Stimulated activated CD8-positive, alpha-beta memory T cell treated with anti-CD3 and anti-CD28 coated beads, Interleukin-4, amount 100 ng/mL, for 1 hour (primary cell): ENCODE measurements around the gene PPARGC1A.

ENCODE experiments used
- DNase-seq, 2 donors: peaks; one replicate each; pipeline ENCODE4 v3.0.0-alpha.2; 2020; ENCODE audit warnings: low read depth in 2 of 2, low spot score in 1 of 2

The PPARGC1A gene

DNA sequence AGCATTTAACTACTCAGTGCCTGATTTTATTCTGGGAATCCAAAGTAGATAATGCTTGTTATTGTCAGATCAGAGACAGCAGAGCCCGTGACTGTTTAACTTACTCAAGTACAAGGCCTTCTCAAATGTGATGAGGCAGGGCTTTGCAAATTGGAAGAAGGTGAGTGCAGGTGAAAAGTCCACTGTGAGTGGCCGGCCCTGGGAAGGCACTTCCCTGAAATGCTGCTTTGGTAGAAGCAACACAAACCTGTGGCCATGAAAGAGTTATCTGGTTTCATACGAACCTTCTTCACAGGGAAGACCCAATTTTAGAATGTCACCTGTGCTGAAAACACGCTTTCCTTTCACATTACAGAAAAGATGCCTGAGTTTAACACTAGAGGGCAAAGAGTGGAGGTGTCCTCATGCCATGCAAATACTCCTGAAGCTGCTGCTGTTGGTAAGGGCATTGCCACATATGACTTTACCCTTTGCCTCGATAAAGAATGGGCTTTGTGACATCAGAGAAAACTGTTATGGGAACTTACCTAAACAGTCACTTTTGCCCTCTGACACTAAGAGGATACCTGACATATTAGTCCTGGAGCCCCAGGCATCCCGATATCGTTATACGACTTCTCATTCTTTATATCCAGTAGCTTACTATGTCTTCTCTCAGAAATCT lies 8.0 kb downstream of the PPARGC1A start:
- DNase-seq: no peak

DNA sequence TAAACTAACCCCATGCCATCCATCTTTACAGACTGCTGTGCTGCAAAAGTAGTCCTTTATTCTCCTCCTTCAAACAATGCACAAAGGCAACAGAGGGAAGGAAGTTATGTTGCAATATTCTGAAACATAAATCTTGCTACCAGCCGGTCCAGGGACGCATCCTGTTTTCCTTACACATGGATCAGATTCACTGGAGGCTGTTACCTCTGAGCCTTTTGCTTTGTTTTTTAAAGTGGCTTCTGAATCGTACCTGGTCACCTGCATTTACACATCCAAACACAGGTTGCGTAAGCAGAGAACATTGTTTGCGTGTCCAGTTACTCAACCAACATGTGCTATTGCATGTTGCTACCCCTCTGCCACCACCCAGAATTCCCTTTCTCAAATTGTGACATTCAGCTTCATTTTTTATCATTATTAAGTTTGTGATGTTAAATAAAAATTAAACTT lies 8.8 kb downstream of the PPARGC1A start:
- no peak for DNase-seq

DNA sequence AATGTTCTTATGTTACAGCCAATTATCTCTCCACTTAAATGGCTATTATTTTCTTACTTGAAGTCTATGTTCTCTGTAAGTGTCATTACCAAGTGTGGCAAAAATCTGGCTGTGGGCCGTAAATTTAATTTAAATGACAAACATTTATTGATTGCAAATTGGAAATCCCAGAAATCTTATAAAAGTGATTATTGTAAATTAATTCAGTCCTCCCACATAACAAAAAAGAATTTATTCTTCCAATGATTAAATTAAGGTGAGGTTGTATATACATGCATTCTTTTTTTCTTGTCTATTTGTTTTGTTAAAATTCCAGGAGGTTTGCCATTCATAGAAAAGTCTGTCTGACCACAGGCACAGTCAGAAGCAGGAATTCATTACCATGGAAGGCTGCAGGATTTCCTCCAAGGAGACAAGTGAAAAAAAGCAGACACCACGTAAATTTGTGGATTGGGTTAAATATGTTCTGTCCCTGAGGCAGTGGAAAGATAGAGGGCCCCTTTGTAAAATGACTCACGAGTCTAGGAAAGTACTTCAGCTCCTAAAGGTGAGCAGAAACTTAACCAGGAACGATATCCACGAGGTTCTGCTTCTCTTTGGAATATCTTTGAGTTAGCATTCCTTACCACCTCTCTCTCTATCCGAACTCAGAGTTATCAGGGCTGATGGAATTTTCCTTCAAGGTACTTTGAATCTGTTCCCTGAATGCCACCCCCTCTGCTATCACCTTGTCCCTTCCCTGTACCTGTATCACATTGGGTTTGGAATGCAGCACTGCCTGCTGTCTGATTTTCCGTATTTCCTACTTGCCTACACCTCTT lies 10.7 kb downstream of the PPARGC1A start:
- no peak for DNase-seq

DNA sequence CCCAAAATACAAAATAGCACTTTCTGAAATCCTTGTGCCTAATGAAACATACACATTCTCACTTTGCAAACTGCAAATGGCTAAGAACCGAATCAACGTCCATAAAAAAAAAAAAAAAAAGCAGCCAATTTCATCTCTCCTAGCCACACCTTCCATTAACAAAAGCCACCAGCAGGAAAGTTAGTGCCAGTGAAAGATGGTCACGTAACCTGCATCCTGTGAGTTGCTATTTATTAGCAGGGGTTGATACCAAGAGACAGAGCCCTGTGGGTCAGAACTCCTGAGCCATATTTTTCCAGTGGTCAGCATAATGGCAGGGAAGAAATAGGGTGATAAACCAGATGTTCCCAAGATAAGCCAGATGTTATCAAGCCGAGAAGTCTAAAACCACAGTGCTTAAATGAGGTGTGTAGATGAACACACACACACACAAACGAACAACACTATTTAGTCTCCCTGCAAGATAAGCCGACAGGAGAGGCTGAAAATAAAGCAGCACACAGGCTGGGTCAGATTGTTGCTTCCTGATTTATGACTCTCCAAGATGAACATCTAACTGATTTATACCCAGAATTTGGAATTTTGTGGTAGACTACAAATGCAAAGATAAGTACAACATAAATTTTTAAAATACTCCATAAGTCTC lies 11.5 kb downstream of the PPARGC1A start:
- no peak for DNase-seq

DNA sequence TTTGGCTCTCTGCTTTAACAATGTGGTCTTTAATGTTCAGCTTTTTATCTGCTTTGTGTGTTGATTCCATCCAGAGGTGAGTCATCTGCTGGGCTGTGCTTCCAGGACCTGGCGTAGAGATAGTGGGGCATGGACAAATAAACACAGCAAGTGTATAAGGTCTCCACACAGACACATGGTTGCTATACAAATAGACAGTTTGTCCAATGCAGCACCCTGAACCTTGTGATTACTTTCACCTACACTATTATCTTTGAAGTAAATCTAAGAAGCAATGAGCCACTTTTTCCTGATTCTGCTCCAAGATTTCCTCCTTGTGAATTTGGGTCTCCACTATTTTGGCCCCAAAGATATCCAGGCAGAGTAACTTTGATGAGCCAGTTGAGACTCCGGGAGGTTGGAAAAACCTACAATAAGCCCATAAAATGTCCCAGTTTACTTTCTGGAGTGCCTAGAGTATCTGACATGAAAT lies 12.1 kb downstream of the PPARGC1A start:
- no peak for DNase-seq

DNA sequence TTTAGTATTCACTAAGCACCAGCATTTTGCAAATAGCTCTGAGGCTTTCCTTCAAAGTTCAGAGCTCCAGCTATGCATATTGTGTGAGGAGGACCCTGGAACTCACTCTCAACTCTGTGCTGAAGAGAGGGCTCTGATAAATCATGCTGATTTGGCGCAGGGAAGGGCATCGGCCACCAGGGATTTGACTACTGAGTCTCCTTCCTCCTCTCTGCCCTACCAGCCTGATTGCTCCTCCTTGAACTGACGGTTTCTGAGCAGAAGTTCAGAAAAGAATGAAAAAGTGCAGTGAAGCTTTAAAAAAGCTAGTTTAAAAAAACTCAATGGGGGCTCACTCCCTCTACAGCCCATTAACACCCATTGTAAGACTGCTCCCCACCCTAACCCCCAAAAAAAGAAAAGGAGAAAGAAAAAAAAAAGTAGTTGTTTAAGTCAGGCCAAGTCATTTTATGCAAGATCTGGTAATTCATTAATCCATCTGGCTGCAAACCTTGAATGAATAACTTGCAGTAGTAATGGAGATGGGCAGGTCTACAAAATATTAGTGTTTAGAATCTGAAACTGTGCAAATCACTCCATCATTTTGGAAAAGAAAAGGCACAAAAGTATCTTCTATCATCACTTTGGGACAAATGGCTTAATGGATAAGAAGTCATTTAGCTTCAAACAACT lies 13.3 kb downstream of the PPARGC1A start:
- no peak for DNase-seq

DNA sequence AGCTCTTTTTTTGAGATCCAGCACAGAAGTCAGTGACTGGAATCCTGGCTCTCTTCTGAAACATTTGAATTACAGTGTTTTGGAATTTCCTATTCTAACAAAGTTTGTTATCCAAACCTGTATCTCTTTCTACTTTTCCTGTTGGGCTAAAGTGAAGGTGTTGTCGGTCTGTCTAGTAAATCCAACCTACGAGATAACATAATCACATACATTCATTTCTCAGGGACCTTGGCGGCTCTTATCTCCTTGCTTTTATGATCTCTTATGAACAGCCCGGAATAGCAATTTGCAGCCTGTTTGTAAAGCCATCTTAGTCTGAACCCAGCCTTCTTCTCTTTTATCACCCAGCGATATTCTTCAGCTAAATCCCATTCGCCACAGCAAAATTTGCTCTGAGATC lies 14.5 kb downstream of the PPARGC1A start:
- DNase-seq: no peak

DNA sequence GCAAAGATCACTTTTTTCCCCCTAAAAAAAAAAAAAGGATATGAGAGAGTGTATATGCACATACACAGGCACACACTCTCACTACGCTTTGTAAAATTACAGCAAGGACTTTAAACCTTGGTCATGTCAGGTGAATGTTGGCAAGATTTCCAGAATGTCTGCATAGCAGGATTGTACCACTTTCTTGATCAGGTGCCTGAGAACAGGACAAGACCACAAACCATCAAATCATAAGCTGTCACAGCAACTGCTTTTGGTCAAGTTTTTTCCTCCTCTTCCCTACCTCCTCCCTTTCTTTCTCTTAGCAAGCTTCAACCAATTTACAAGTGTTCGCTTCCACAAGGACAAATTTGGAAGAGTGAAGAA lies 15.3 kb downstream of the PPARGC1A start:
- DNase-seq: no peak

DNA sequence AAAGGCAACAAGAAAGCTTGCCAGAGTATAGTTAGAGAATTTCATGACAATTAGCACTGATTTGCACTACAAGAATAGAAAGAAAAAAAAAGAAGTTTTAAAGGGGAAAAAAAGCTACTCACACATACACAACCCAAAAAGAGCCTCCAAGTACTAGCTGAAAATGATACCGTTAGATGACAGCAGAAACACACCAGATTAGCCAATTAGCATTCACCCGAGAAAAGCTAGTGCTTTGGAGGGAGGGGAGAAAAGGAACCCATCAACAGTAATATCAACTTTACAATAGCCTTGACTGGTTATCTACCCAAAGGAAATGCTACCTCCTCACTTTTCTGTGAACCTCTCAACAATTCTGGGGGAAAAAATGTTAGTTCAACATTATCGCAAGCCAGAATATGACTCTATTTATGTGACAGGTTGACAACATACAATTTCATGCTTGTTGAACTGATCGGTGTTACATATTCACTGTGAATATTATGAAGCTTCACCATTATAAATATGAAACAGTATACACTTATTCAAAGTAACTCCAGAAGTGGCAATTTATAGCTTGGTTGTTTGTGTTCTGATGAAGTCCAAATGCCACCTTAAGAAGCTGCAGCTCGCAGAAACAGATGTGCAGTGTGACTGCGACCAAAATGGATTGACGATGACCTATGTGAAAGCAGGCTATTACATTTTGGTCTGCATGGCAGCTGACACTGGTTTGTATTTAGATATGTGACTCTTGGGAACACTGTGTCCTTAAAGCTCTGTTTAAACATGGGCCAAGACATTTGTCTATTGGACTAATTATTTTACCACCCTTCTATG lies 15.9 kb downstream of the PPARGC1A start:
- no peak for DNase-seq

DNA sequence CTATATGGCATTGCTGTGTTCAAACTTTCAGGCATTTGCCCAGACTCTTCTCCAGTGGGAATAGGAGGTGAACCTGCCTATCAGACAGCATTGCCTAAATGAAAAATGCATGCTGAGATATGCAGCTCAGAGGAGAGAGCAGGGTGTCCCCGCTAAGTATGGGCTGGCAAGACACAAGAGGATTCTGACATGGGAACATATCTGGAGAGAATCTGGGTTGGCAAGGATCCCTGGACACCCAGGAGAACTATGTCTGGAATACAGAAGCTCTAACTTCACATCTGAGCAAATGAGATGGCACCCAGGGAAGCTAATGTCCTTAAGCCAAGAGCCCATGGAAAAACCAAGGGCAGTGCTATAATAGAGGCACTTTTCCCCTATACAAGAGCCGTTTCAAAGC lies 18.4 kb downstream of the PPARGC1A start:
- DNase-seq: no peak

DNA sequence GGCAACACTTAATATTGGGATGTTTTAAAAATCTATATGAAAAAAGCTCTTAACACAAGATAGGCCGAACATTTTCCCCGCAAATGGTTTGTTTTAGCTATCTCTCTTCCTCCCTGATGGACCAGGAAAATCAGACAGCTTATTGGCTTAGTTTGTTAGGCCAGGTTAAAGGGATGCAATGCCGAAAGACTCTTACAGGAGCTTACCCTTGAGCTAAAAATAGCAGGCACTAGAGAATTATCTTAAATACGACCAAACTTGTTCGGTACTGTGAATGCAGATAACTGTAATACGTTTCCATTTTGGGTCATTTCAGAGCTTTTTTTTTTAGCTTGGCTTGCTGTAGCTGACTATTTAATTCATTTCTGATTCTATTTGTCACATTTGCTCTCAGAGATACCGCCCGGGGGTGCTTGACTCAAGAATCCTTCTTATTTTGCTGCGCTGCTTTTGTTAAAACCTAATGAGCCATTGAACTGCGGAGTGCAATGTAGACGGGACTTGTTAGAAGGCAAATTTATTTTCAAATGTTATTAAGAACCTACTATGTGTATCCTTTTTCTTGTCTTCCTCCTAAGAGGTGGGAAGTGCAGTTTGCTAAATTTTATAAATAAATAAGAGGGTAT lies 23.3 kb downstream of the PPARGC1A start:
- no peak for DNase-seq

DNA sequence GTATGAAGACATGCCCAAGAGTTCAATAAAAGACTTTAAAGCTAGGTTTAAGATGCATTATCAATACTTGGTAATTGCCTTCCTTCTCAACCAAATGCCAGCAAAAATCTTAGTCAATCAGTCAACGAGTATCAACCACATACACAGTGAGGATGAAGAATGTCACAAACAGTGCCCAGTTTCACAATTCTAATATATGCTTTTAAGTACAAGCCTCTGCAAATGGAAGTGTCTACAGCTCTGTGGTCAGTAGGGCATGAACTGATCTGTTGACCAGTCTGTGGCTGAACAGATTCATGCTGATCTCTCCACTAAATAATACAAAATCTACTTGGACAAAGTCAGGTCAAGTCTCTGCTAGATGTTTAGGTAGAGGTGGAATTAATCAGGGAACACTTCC lies 27.9 kb downstream of the PPARGC1A start:
- DNase-seq: no peak

DNA sequence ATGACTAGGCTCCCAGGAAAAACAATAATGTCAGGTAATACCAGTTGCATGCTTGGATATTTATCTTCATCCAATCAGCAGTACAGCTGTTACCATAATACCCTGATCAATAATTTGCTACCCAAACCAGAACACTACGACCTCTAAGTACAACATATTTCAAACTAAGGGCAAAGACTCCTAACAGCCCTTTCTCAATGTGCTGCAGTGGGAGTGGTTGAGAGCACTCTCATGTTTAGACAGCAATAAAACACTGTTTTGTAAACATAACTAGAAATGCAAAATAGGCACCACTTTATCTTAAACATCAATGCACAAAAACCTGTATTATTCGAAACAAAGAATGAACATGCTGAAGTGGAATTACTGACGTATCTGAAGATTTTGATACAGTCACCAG lies 28.9 kb downstream of the PPARGC1A start:
- DNase-seq: no peak

DNA sequence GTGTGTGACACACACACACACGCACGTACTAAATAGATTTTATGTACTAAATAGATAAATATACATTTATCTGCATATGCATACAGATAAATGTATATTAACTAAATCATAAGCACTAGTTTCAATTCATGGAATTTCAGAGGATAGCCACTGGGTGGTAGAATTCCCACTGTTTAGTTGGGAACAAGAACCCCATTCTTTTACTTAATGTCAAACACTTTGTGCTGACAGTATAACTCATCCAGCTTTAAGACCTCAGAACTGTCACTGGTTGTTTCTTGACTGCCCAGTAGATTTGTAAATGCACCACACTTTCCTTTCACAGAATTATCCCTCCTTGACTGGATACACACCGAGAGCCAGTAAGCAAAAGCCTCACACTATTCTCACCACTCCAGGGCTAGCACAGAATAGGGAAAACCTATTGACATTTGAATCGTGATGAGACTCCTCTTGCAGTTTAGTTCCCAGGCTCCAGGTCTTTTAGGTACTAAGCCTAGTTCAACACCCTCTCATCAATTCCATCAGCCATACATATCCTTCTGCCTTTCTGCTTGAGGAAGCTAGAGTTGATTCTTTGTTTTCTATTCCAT lies 32.4 kb downstream of the PPARGC1A start:
- DNase-seq: no peak

DNA sequence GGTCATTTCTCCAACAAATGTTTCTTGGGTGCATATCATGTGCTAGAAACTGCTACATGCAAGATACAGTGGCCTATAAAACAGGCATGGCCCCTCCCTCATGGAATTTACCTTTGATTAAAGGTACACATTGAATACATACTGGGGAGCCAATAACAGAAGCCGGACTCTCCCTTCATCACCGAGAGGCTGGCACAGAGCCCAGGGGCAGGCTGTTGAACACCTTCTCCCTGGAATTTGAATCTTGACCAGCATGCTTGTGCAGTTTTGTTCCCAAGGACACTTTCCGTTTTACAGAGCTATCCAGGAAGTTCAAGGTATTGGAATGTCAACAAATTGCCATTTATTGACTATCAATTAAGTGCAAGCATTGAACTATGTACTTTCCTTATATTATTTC lies 33.2 kb downstream of the PPARGC1A start:
- DNase-seq: no peak

DNA sequence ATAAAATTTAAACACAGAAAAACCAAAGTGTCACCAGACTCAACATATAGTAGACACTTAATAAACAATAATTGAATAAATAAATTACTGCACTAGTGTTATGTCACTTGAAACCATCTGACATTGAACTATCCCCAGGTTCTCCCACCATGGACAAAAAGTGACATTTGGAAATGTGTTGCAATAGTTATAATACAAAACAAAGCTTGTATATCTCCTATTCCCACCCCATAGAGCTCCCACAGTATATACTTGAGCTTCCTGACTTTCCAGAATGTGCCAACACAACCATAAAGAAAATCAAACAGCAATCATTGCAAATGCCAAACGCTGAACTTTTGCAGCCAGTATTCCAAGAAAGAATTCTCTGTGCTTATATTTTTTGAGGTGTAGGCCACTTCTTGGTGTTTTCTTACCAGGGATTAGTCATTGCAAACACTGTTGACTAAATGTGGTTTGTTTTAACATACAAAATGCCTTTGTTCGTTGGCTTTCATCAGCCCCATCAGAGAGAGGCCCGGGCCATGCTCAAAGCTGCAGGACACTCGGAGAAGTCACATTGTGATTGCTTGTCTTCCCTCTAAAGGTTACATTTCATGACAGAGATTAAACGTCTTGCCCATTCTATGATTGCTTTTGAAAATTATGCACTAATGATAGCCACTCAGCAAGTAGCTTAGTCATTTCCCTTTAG lies 33.8 kb downstream of the PPARGC1A start:
- no peak for DNase-seq

DNA sequence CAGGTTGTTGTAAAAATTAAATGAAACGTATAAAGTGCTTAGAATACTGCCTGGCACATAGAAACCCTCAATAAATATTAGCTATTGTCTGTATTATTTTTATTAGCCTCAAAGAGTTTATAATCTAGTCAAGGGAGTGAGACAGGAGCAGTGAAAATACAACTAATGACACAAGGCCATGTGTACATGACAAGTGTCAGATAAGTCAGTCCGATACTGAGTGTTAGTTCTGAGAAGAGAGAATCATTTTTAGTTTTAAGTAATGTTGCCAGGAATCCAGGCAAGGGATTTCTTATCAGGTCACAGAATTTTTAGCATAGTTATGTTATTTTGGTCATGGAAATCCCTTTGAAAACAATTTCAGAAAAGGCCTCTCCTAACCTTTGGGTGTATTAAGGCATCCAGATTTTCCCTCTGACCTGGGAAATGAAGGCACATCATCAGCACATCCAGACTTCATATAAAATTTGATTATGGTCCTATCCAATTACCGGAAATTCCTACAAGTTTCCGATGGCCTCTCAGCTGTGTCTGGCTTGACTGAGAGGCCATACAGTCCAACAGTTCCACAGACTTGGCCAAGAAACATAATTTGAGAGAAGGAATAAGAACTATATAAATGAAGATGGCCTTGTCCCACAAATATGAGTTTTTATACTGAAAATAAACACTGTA lies 35.7 kb downstream of the PPARGC1A start:
- DNase-seq: no peak

DNA sequence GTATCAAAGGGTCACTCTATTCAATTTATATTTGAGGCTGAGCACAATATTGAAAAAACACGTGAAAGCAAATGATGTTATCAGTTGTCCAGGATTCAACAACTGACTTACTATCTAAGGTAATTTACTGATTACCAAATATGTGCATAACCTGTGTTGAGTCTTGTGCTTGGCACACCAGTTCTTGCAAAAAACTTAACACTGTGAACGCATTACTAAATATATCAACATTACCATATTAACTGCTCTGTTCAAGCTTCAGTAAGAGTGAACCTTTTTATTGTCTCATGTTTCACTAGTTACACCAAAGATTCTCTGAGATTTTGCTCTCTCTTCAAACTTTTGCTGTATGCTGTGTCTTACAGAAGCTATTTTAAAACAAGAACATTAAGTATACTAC lies 38.4 kb downstream of the PPARGC1A start:
- DNase-seq: no peak

DNA sequence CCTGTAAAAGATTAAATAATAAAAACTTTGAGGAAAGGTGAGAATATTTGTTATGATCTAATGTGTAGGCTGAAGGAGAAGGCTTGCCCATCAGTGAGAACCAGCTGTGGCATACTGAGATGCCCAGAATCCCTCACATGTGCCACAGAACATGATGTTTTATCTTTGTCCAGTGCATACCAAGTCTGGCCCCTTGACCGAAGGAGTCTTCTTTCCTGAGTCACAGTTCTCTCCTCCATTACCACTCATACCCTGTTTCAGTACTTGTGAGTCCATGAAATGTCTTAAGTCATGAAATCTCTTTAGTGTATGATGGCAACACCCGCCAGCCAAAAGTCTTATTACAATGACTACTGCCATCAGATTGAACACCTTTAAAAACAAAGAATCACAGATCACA lies 42.7 kb downstream of the PPARGC1A start:
- DNase-seq: no peak
